ENCODE measurements around the gene MEGF6. TPM values are rescaled to one million over a fixed set of nuclear protein-coding genes. Genes with fewer than 3 reads are reported as not detected.

MEGF6 gene
- total and polyA plus RNA-seq, 9 of the 15 experiments (the other 6 are each of a cell fraction or from before 2014, with no cell fraction given): 0.03 to 1.7 (median 0.24) TPM; not detected in 3

GRCh38 chr1:3625151-3625907, 14.0 kb upstream of the MEGF6 start (continued):
- TF ChIP-seq FOXM1 (IDR thresholded peaks at IDR 0.05; ENCODE audit: low read depth): no peak
- no peak for TF ChIP-seq FOXM1 (CRISPR knock-in tag; IDR thresholded peaks at IDR 0.05; ENCODE audit: low read depth)
- TF ChIP-seq ZFPM2 (CRISPR knock-in tag; IDR thresholded peaks at IDR 0.05): no peak
- no peak for TF ChIP-seq FUS (optimal IDR thresholded peaks at IDR 0.05; ENCODE audit: low read depth, low read length)
- TF ChIP-seq CTCF (IDR thresholded peaks at IDR 0.05 in 2 of 3, conservative IDR thresholded peaks at IDR 0.05 in 1 of 3; ENCODE audit: insufficient read depth in 2 of 3, low read depth in 1 of 3, low read length in 3 of 3): peak in 2 of 3 experiments; percentile 29 to 31; a peak in 3 of 6 replicates
- TF ChIP-seq ZBTB1 (CRISPR knock-in tag; IDR thresholded peaks at IDR 0.05; ENCODE audit: borderline replicate concordance, low read depth): no peak
- no peak for TF ChIP-seq ID3 (CRISPR knock-in tag; IDR thresholded peaks at IDR 0.05)
- no peak for TF ChIP-seq ID3 (tag; IDR thresholded peaks at IDR 0.05)
- TF ChIP-seq ZNF134 (CRISPR knock-in tag; conservative IDR thresholded peaks at IDR 0.05): no peak
- no peak for TF ChIP-seq ZKSCAN1 (IDR thresholded peaks at IDR 0.05; ENCODE audit: low read depth, low read length)
- TF ChIP-seq ZNF347 (CRISPR knock-in tag; IDR thresholded peaks at IDR 0.05; ENCODE audit: low read depth): no peak
- no peak for TF ChIP-seq CC2D1A (IDR thresholded peaks at IDR 0.05)
- no peak for TF ChIP-seq BRD4 (IDR thresholded peaks at IDR 0.05)
- TF ChIP-seq ZBTB33 (CRISPR knock-in tag; IDR thresholded peaks at IDR 0.05): no peak
- no peak for TF ChIP-seq NR3C1 (CRISPR knock-in tag; IDR thresholded peaks at IDR 0.05)
- no peak for TF ChIP-seq BRF1 (IDR thresholded peaks at IDR 0.05; ENCODE audit: borderline replicate concordance, extremely low read depth, insufficient read length)
- TF ChIP-seq TRIM28 (IDR thresholded peaks at IDR 0.05): no peak
- no peak for TF ChIP-seq NFYB (IDR thresholded peaks at IDR 0.05; ENCODE audit: extremely low read depth, insufficient read length)
- no peak for TF ChIP-seq E2F1 (CRISPR knock-in tag; IDR thresholded peaks at IDR 0.05)
- no peak for TF ChIP-seq CEBPB (tag; IDR thresholded peaks at IDR 0.05)
- TF ChIP-seq TRIM25 (IDR thresholded peaks at IDR 0.05; ENCODE audit: borderline replicate concordance): no peak
- TF ChIP-seq SMAD2 (IDR thresholded peaks at IDR 0.05; ENCODE audit: low read depth, low read length): no peak
- no peak for TF ChIP-seq ZC3H11A (IDR thresholded peaks at IDR 0.05; ENCODE audit: low read depth, low read length)

Measured in K562 (cell line).